Stimulated activated CD8-positive, alpha-beta memory T cell treated with anti-CD3 and anti-CD28 coated beads, Interleukin-7, amount 100 ng/mL, for 48 hours (primary cell): ENCODE data around the gene LRRC72.
"Not testable (repeated sequence)": the region's sequence is repeated elsewhere in the genome, so short reads cannot be mapped to it uniquely, and the experiment has no call there.

Source experiments
- DNase-seq, 2 donors: peaks; one replicate each; pipeline ENCODE4 v3.0.0-alpha.2; 2020; ENCODE audit warnings: low read depth in 1 of 2; ENCODE audit errors: extremely low read depth in 1 of 2

Gene LRRC72

GRCh38 chr7:16526742-16527540, at the start of gene LRRC72:
Gene LRRC72 (plus strand): TSS chr7:16526825. CDS start chr7:16526953, 128 bp downstream.
- no peak for DNase-seq

GRCh38 chr7:16479161-16479560, 47.5 kb upstream of the LRRC72 start:
- DNase-seq: no peak

DNA sequence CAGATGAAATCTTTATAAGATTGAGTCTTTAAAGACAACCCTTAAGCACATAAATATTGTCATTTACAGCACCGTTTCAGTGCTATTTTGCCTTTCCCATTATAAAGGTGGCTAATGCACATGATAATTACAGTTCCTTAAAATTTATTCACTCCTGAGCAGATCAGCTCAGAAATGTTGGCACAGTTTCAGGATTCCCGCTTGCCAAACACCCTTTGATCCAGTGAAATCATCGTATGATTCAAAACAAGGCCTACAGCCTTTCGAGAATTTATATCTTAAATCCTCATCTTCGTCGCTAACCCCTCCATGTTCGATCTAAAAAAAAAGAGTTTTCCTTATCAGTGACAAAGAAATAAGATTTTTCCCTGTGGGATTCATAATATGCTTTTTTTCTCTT, 47.0 kb upstream of the LRRC72 start:
- DNase-seq: no peak

DNA sequence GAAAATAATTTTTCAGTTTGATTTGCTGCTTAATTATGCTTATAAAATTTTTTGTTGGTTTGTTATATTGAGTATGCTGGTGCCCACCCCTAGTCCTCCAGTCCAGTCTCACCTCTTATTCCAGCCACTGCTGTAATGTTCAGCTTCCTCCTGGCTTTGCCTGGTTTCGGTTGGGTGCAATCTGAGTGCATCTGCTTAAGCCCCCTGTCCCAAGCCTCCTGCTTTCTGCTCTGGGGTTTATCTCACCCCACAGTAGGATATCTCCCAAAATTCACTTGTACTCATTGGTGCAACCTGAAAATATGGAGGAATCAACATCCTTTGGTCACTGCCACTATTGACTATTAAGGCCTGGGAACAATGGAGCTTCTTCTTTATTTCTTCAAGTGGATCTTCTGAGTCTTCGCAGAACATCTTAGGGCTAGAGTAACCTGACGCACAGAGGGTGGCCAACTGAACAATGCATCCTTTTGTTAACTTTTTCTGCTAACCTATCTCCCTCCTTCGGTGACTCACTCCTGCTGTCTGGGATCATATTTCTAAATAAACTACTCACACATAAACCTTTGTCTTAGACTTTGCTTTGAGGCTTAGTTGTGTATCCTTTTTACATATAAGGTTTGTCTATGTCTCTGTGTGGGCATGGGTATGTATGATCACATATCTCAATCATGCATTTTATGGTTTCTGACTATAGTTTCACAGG, 42.0 kb upstream of the LRRC72 start:
- no peak for DNase-seq

GRCh38 chr7:16491148-16491547, 35.5 kb upstream of the LRRC72 start:
- no peak for DNase-seq

- no peak for DNase-seq
Measured at GRCh38 chr7:16492513-16493062, 34.0 kb upstream of the LRRC72 start.

- no peak for DNase-seq
Measured at GRCh38 chr7:16493266-16493665, 33.4 kb upstream of the LRRC72 start.

- no peak for DNase-seq
Measured at GRCh38 chr7:16494551-16494950, 32.1 kb upstream of the LRRC72 start.

- DNase-seq: no peak
Measured at GRCh38 chr7:16494955-16495719, 31.5 kb upstream of the LRRC72 start.

DNA sequence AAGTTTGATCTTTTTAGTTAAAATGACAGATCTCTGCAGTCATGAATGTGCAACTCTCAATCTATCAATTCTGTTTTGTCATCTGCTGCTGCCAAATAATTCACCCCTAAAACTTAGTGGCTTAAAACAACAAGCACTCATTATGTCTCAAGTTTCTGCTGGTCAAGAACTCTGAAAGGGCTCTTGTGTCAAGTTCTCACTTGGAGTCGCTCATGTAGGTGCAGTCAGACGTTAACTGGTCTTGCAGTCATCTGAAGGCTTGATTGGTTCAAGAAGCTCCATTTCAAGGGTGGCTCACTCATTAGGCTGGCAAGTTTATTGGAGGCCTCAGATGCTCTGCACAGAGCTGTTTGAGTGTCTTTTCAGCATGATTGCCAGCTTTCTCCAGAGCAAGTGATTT, 28.5 kb upstream of the LRRC72 start:
- DNase-seq: no peak

DNA sequence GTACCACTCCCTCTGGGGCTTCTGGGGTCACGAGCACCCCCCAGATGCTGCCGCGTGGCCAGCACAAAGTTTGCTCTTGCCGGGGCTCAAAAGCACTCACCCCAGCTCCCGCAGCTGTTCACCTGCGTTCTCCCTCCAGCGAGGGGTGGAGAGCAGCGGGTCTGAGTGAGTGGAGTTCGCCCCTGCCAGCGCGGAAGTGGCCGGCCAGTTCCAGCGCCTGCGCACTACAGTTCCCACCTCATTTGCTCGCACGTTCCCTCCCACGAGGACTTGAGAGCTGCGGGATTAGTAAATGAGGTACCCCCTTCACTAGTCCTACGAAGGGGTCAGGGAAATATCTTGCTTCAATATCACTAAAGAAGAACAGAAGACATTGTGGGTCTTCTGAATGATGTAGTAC, 24.3 kb upstream of the LRRC72 start:
- DNase-seq: no peak

GRCh38 chr7:16504019-16504418, 22.6 kb upstream of the LRRC72 start:
- no peak for DNase-seq

- DNase-seq: not testable (repeated sequence)
Measured at GRCh38 chr7:16506422-16506821, 20.2 kb upstream of the LRRC72 start.

DNA sequence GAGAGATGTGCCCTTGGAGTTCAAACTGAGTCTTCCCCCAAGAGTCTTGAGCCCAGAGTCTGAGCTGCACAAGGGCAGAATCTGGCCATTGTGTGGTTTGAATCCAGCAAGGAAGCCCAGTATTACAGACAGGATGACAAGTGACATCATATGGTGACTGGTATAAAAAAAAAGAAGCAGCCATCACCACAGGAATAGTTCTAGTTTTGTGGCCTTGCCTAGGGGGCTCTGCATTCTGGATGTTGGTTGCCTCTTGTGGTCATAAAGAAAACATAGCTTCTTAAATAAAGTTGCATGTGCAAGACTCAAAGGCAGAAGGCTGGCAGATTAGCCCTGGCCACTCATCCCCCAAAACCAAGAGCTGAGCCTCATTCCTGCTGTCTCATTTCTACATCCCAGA, 16.8 kb upstream of the LRRC72 start:
- DNase-seq: no peak

GRCh38 chr7:16511314-16511713, 15.3 kb upstream of the LRRC72 start:
- DNase-seq: no peak

- no peak for DNase-seq
Measured at GRCh38 chr7:16512097-16512496, 14.5 kb upstream of the LRRC72 start.

DNA sequence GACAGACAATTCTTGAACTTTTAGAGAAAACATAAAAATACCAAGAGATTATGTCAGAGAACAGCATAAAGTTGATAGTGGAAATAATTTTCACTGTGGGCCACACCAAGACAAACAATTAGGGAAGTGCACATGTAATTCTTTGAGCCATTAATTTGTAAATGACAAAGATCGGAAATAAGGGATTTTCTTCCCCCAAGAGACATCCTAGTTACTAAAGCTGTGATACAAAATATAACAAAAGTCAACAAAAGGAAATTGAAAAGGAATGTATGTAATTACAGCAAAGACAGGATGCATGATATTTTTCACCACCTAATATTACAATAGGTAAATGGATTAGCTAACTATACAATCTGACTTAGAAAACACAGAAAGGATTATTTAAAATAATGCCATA, 12.4 kb upstream of the LRRC72 start:
- DNase-seq: no peak

DNA sequence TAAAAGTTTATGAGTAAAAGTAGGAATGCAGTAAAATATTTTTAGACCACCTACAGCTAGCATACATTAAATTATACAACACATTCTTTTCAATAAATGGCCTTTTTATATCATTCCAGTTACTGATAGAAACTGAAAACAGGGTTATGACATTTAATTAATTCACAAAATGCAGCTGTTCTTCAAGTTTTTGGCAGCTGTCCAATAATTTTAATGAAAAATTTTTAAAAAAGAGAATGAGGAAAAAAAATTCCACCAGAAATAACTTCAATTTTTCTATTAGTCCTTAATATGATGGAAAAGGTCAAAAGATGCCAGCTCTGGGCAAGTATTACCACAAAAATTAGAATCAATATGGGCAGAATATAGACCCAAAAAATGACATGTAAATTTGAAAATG, 11.9 kb upstream of the LRRC72 start:
- DNase-seq: no peak

GRCh38 chr7:16515785-16516685, 10.6 kb upstream of the LRRC72 start:
- DNase-seq: no peak

GRCh38 chr7:16519985-16520384, 6.6 kb upstream of the LRRC72 start:
- DNase-seq: not testable (repeated sequence)
